Measurements from ENCODE around the gene PLPPR2.
"Not testable (repeated sequence)": the region's sequence is repeated elsewhere in the genome, so short reads cannot be mapped to it uniquely, and the experiment has no call there.

The PLPPR2 gene

DNA sequence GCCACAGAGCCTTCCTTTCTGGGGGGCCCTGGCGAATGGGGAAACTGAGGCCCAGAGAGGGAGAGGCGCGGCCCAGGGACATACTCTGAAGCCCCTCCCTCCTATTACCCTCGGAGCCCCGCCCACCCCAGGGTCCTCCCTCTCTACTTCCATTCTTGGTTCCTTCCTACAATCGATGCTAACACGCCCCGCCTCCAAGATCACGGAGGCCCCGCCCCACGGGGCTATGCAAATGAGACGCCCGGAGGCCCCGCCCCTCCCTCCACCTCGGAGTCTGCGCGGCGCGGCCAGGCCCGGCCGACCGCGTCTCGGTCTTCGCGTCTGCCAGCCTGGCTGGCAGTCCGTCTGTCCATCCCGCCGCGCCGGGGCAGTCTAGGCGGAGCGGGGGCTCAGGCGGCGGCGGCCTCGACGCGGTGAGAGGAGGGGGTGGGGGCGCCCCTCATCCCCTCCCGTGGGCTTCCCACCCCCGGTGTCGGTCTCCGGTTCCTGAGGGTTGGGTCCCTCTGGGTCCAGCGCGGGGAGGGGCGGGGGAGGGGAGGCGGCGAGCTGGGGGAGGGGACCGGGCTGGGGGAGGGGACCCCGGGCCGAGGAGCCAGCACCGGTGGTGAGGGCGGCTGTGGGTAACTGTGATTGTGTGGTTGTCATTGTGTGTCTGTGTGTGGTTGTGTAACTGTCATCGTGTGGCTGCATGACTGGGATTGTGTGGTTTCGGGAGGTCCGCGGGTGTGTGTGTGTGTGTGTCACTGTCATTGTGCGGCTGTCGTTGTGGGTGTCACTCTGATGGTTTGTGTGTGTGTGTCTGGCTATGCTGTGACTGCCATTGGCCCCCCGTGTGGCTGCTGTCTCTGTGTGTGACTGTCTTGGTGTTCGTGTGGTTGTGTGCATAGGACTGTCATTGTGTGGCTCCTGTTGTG, at the start of gene PLPPR2:
TSS of gene PLPPR2 (plus strand) at position 273 of the 914 bp plus-strand sequence. CDS start 2,242 bp downstream, outside the sequence.
- peak; percentile 78 to 83 for DNase-seq

- no peak for DNase-seq
Observed at GRCh38 chr19:11306337-11306736, 48.9 kb upstream of the PLPPR2 start.

DNA sequence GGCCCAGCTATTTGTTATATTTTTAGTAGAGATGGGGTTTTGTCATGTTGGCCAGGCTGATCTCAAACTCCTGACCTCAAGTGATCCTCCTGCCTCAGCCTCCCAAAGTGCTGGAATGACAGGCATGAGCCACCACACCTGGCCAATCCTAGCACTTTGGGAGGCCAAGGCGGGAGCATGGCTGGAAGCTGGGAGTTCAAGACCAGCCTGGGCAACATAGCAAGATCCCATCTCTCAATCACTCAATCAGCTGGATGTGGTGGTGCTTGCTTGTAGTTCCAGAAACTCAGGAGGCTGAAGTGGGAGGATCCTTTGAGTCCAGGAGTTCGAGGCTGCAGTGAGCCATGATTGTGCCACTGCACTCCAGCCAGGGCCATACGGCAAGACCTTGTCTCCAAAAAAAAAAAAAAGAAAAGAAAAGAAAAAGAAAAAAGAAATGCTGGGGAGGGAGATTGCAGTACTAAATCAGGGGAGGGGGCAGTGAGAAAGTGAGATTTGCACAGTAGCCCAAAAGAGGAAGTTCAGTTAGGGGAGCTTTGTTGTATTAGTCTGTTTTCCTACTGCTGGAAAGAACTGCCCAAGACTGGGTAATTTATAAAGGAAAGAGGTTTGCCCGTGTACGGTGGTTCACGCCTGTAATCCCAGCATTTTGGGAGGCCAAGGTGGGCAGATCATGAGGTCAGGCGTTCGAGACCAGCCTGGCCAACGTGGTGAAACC, 34.8 kb upstream of the PLPPR2 start:
- DNase-seq = peak; percentile 70 to 92

DNA sequence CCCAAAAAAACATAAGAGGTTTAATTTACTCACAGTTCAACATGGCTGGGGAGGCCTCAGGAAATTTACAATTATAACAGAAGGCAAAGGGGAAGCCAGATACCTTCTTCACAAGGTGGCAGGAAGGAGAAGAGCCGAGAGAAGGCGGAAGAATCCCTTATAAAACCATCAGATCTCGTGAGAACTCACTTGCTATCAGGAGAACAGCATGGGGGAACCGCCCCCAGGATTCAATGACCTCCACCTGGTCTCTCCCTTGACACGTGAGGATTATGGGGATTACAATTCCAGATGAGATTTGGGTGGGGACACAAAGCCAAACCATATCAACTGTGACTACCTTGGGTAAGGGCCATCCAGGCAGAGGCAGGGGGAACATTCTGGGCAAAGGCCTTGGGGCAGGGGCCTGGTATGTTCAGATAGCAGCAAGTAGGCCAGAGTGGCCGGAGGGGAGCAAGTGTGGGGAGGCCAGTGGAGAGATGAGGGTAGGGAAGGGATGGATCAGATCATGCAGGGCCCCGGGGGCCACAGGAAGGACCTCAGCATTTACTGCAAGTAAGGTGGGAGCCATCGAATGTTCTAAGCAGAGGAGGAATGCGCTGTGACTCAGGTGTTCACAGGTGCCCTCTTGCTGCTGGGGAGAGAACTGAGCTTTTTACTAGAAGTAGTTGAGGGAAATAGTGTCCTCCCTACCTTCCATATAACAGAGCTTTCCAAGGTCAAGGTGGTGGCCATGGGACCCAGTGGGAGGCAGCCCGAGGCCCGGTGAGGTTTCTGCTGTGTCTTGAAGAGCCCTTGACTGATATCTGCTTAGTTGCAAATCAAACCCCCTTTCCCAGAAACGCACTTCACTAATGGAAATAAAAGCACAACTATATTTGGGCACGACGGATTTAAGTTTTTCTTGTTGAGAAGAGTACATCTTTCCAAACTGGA, 33.8 kb upstream of the PLPPR2 start:
- DNase-seq = no peak

- DNase-seq = peak; percentile 33 to 61
Observed at GRCh38 chr19:11322269-11323024, 32.8 kb upstream of the PLPPR2 start.

GRCh38 chr19:11323601-11324078, 31.6 kb upstream of the PLPPR2 start:
- DNase-seq = peak in 1 of 2 experiments; percentile 23

DNA sequence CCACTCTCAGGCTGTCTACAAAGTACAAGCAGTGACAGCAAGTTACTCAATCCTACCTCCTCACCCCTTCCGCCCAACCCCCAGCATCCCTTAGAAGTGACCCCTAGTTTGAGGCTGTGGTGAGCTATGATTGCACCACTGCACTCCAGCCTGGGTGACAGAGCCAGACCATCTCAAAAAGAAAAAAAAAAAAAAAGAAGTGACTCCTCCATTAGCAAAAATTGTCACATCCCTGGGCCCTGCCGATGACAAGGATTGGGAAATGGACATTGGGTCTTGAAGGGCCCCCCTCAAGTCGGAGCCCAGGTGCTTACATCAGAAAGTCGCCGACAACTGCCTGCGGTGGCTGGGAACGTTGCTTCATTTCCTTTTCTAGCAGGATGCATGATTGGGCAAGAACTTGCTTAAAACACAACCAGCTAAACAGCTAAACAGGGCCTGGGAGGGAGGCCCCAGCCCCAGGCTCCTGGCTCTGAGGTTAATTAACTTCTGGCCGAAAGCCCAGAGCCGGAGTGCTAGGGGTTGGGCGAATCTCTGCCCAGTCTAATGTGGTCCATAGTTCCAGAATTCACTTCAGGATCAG, 31.1 kb upstream of the PLPPR2 start:
- DNase-seq = peak; percentile 94 to 98

GRCh38 chr19:11324748-11325389, 30.4 kb upstream of the PLPPR2 start:
- no peak for DNase-seq

- DNase-seq = no peak
Observed at GRCh38 chr19:11325544-11325943, 29.7 kb upstream of the PLPPR2 start.

DNA sequence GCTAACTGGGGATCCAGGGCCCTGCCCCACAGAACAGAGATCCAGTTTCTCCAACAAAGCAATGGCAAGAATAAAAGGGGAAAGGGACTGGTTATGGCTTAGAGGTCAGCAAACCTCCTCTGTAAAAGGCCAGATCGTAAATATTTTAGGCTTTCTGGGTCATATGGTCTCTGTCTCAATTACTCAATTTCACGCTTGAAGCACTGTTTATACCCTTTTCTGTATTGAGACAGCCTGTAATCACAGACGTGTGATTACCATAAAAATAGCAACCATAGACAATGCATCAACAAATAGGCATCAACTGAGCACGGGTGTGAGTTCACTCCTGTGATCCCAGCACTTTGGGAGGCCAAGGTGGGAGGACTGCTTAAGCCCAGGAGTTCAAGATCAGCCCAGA, 25.1 kb upstream of the PLPPR2 start:
- no peak for DNase-seq

GRCh38 chr19:11331502-11331901, 23.7 kb upstream of the PLPPR2 start:
- no peak for DNase-seq

GRCh38 chr19:11332822-11333221, 22.4 kb upstream of the PLPPR2 start:
- no peak for DNase-seq

DNA sequence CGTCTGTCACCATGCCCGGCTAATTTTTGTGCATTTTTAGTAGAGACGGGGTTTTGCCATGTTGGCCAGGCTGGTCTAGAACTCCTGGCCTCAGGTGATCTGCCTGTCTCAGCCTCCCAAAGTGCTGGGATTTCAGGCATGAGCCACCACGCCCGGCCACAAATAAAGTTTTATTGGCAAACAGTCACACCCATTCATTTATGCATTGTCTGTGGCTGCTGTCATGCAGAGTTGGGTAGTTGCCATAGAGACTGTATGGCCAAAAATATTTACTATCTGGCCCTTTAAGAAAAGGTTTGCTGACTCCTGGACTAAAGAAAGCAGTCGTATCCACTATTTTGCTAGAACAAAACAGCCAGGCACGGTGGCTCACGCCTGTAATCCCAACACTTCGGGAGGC, 21.4 kb upstream of the PLPPR2 start:
- DNase-seq = not testable (repeated sequence)

DNA sequence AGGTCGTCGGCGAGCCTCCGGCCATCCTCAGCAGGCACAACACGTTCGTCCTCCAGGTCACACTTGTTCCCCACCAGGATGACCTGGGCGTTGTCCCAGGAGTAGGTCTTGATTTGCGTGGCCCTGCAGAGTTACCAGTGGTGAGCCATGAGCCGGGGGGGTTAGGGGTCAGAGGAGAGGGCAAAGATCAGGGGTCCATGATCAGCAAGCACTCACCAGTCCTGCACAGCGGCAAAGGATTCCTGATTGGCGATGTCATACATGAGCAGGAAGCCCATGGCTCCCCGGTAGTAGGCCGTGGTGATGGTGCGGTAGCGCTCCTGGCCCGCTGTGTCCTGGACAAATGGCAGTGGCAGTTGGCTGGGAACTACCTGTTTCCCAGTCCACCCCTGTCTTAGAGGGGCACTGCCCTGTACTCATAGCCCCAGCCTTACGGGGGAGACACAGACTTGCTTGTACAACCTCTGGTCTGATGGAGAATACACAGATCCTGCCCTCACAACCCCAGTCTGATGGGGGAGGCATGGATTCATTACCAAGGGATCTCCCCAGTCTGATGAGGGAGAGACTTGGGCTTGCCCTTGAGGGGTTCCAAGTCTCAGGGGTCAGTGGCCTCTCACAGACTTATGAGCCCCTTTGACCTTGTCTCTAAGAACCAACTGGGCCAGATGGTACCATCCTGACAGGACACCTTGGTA, 19.6 kb upstream of the PLPPR2 start:
- no peak for DNase-seq

DNA sequence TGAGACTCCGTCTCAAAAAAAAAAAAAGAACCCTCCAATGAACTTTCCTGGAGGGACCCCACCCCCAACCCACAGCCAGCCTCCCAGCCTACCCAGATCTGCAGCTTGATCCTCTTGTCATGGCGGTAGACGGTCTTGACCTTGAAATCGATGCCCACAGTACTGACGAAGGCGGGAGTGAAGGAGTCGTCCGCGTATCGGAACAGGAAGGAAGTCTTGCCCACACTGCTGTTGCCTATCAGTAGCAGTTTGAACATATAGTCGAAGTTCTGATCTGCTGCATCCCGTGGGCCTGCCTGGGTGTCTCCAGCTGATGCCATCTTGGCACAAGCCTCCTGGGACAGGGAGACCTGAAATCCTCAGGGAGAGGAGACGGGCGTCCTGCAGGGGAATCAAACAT, 18.2 kb upstream of the PLPPR2 start:
- DNase-seq = peak; percentile 24 to 31

- no peak for DNase-seq
Observed at GRCh38 chr19:11338121-11338520, 17.1 kb upstream of the PLPPR2 start.

DNA sequence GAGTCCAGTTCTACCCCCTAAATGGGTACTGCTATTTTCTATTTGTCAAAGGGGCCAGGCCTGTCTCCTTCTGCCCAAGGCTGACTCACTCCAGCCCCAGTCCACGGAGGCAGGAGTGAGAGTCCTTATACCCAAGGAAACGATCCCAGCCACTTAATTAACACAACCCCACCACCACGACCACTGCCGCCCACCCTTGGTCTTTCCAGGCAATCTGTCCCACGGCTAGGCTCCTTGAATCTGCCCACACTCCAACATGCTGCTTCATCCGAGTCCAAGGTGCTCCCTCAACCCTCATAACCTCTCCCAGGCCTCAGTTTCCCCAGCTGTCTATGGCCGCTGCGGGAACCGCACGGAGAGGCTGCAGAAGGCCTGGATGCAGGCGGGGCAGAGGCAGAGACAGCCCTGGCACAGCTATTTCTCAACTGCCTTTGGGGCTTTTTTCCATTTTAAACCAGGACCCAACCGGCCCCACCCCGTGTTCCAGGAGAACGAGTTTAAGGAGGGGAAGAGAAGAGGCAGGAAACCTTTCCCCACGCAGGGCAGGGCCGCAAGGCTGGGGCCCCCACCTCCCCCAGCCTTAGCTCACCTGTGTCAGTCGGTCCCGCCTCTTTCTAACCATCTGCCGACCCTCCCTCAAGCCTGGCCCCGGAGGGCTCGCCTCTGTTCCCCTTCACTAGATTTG, 16.5 kb upstream of the PLPPR2 start:
- no peak for DNase-seq

DNA sequence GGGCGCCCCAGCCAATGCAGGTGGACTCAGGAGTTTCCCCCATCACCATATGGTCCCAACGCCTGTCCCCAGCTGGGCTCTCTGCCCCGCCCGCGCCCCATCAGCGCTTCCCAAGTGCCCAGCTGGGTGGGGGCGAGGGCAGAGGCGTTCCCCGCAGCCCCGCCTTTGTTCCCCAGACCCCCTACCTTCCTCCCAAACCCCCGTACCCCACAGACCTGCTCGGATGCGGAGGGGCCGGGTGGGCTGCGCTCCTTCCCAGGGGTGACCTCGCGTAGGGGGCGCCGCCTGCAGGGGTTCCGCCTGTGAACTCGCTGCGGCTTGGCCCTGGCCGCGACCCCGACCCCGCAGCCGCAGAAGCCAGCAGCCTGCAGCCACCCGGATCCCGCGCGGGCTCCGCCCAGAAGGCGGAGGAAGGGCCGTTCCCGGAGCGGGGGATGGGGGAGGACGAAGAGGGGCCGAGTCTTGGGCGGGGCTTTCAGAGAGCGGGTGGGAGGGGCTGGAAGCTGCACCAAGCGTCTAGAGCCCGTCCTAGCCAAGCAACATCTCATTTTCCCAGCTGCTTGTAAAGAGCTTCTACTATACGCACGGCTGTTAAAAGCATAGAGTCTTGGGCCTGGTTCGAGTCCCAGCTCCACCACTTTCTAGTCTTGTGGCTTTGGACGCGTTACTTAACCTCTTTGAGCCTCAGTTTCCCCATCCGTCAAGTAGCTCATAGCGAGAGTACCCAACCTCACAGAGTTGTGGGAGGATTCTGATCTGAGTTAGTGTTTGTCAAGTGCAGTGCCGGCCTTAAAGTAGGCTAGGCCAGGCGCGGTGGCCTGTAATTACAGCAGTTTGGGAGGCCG, 15.8 kb upstream of the PLPPR2 start, which contains the start of gene RAB3D:
TSS of gene RAB3D (minus strand) at position 404 of the 845 bp plus-strand sequence. CDS start 2,258 bp downstream, outside the sequence.
- peak in 1 of 2 experiments; percentile 16 for DNase-seq

DNA sequence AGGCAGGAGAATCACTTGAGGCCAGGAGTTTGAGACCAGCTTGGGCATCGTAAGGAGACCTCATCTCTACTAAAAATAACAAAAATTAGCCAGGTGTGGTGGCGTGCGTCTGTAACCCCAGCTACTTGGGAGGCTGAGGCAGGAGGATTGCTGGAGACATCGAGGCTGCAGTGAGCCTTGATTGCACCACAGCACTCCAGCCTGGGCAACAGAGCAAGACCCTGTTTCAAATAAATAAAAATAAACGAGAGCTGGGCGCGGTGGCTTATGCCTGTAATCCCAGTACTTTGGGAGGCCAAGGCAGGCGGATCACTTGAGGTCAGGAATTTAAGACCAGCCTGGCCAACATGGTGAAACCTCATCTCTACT, 15.1 kb upstream of the PLPPR2 start:
- DNase-seq = not testable (repeated sequence)
